Effector CD8-positive, alpha-beta T cell (primary cell): ENCODE measurements around the gene RPIA.
A peak's percentile ranks its signal among the peaks of the same experiment; 100 is the strongest.
"Not testable (repeated sequence)": the region's sequence is repeated elsewhere in the genome, so short reads cannot be mapped to it uniquely, and the experiment has no call there.

Experiments
- DNase-seq: peaks from one replicate; lab custom pipeline; 2025; lab: John Stamatoyannopoulos, UW

The RPIA gene

GRCh38 chr2:88735853-88736252, 44.4 kb downstream of the RPIA start:
- DNase-seq = no peak

GRCh38 chr2:88736437-88736836, 45.0 kb downstream of the RPIA start:
- DNase-seq = no peak

GRCh38 chr2:88737385-88737784, 45.9 kb downstream of the RPIA start:
- no peak for DNase-seq

- DNase-seq = no peak
Measured at GRCh38 chr2:88738271-88738670, 46.8 kb downstream of the RPIA start.

GRCh38 chr2:88739985-88740600, 48.6 kb downstream of the RPIA start:
- peak; percentile 51 for DNase-seq

- DNase-seq = no peak
Measured at GRCh38 chr2:88746929-88747490, 55.5 kb downstream of the RPIA start.

- no peak for DNase-seq
Measured at GRCh38 chr2:88747990-88748389, 56.5 kb downstream of the RPIA start.

GRCh38 chr2:88751768-88752167, 60.3 kb downstream of the RPIA start:
- DNase-seq = no peak

GRCh38 chr2:88753833-88754584, 62.5 kb downstream of the RPIA start:
- DNase-seq = no peak

GRCh38 chr2:88754585-88755320, 63.3 kb downstream of the RPIA start:
- DNase-seq = no peak

GRCh38 chr2:88755836-88756235, 64.4 kb downstream of the RPIA start:
- no peak for DNase-seq

GRCh38 chr2:88757025-88757424, 65.6 kb downstream of the RPIA start:
- DNase-seq = no peak

- DNase-seq = not testable (repeated sequence)
Measured at GRCh38 chr2:88758702-88759101, 67.2 kb downstream of the RPIA start.

GRCh38 chr2:88760819-88761598, 69.5 kb downstream of the RPIA start:
- no peak for DNase-seq

- no peak for DNase-seq
Measured at GRCh38 chr2:88764141-88764849, 72.8 kb downstream of the RPIA start.

GRCh38 chr2:88764850-88765153, 73.3 kb downstream of the RPIA start:
- no peak for DNase-seq

GRCh38 chr2:88765154-88765888, 73.8 kb downstream of the RPIA start:
- no peak for DNase-seq

GRCh38 chr2:88765889-88766481, 74.5 kb downstream of the RPIA start:
- DNase-seq = not testable (repeated sequence)

- DNase-seq = no peak
Measured at GRCh38 chr2:88770016-88770415, 78.5 kb downstream of the RPIA start.
